Measurements from ENCODE around the gene ILF2.

DNA sequence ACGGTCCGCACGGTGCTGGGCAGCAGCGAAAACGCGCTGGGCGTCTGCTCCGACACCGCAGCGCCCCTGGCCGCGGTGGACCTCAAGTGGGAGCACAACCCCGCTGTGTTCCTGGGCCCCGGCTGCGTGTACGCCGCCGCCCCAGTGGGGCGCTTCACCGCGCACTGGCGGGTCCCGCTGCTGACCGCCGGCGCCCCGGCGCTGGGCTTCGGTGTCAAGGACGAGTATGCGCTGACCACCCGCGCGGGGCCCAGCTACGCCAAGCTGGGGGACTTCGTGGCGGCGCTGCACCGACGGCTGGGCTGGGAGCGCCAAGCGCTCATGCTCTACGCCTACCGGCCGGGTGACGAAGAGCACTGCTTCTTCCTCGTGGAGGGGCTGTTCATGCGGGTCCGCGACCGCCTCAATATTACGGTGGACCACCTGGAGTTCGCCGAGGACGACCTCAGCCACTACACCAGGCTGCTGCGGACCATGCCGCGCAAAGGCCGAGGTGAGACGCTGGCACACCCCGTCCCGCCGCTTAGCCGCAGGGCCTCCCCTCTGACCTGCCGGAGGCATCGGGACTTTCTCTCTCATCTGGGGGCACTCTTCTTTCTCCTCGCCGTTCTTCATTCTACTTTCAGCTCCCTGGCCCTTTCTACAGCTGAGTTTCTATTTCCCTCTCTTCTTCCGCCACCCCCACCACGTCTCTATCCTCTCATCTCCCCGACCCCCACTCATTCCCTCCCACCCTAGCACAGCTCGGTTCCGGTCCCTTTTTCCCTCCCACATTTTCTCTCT, 8.7 kb upstream of the ILF2 start:
- TF ChIP-seq POLR2AphosphoS5 (IDR thresholded peaks at IDR 0.05; ENCODE audit: low read depth, low read length) (no peak), RAD21 (IDR thresholded peaks at IDR 0.05; ENCODE audit: low read length) (no peak)
- TF ChIP-seq, protein P1, sequence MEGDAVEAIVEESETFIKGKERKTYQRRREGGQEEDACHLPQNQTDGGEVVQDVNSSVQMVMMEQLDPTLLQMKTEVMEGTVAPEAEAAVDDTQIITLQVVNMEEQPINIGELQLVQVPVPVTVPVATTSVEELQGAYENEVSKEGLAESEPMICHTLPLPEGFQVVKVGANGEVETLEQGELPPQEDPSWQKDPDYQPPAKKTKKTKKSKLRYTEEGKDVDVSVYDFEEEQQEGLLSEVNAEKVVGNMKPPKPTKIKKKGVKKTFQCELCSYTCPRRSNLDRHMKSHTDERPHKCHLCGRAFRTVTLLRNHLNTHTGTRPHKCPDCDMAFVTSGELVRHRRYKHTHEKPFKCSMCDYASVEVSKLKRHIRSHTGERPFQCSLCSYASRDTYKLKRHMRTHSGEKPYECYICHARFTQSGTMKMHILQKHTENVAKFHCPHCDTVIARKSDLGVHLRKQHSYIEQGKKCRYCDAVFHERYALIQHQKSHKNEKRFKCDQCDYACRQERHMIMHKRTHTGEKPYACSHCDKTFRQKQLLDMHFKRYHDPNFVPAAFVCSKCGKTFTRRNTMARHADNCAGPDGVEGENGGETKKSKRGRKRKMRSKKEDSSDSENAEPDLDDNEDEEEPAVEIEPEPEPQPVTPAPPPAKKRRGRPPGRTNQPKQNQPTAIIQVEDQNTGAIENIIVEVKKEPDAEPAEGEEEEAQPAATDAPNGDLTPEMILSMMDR (IDR thresholded peaks at IDR 0.05): no peak

Measured in SK-N-SH (cell line).